ENCODE measurements around the gene ATP8A1.

Gene ATP8A1

GRCh38 chr4:42412251-42412650 is 244.7 kb downstream of the ATP8A1 start:
- Histone ChIP-seq H3K9ac (ENCODE audit: insufficient read length, low read depth) (no peak overlapping the region), H3K4me1 (ENCODE audit: insufficient read depth, insufficient read length) (no peaks in the 10 kb centered on the region), H3K27me3 (ENCODE audit: insufficient read depth, insufficient read length) (no peaks in the 10 kb centered on the region), H3K4me3 (ENCODE audit: insufficient read length, low read depth) (no peak overlapping the region), H3K36me3 (ENCODE audit: insufficient read depth, insufficient read length, low read length) (no peaks in the 10 kb centered on the region), H3K9me3 (ENCODE audit: insufficient read depth, low read length) (no peaks in the 10 kb centered on the region)
- no peak for DNase-seq (ENCODE audit: low read depth, low spot score)
- TF ChIP-seq ZNF274 (IDR thresholded peaks at IDR 0.05; ENCODE audit: low read depth, low read length) (no peak), SUZ12 (IDR thresholded peaks at IDR 0.05; ENCODE audit: extremely low read depth, insufficient read depth, insufficient read length) (no peak), YY1 (IDR thresholded peaks at IDR 0.05; ENCODE audit: insufficient read depth, insufficient read length) (no peak)

- Histone ChIP-seq H3K27me3 (ENCODE audit: insufficient read depth, insufficient read length) (no peaks in the 10 kb centered on the region), H3K4me3 (ENCODE audit: insufficient read length, low read depth) (no peak overlapping the region), H3K4me1 (ENCODE audit: insufficient read depth, insufficient read length) (no peaks in the 10 kb centered on the region), H3K9me3 (ENCODE audit: insufficient read depth, low read length) (no peaks in the 10 kb centered on the region), H3K9ac (ENCODE audit: insufficient read length, low read depth) (no peak overlapping the region), H3K36me3 (ENCODE audit: insufficient read depth, insufficient read length, low read length) (no peaks in the 10 kb centered on the region)
- DNase-seq (ENCODE audit: low read depth, low spot score) = no peak
- TF ChIP-seq ZNF274 (IDR thresholded peaks at IDR 0.05; ENCODE audit: low read depth, low read length) (no peak), YY1 (IDR thresholded peaks at IDR 0.05; ENCODE audit: insufficient read depth, insufficient read length) (no peak), SUZ12 (IDR thresholded peaks at IDR 0.05; ENCODE audit: extremely low read depth, insufficient read depth, insufficient read length) (no peak)
Measured at GRCh38 chr4:42411803-42412202, 245.1 kb downstream of the ATP8A1 start.

GRCh38 chr4:42410446-42410845 is 246.5 kb downstream of the ATP8A1 start:
- no peaks in the 10 kb centered on the region for H3K9me3 ChIP-seq (ENCODE audit: insufficient read depth, low read length)
- no peak overlapping the region for H3K4me3 ChIP-seq (ENCODE audit: insufficient read length, low read depth)
- no peaks in the 10 kb centered on the region for H3K36me3 ChIP-seq (ENCODE audit: insufficient read depth, insufficient read length, low read length)
- no peaks in the 10 kb centered on the region for H3K4me1 ChIP-seq (ENCODE audit: insufficient read depth, insufficient read length)
- DNase-seq (ENCODE audit: low read depth, low spot score) = no peak
- TF ChIP-seq YY1 (IDR thresholded peaks at IDR 0.05; ENCODE audit: insufficient read depth, insufficient read length) (no peak), ZNF274 (IDR thresholded peaks at IDR 0.05; ENCODE audit: low read depth, low read length) (no peak), SUZ12 (IDR thresholded peaks at IDR 0.05; ENCODE audit: extremely low read depth, insufficient read depth, insufficient read length) (no peak)
- H3K27me3 ChIP-seq (ENCODE audit: insufficient read depth, insufficient read length) = no peaks in the 10 kb centered on the region
- H3K9ac ChIP-seq (ENCODE audit: insufficient read length, low read depth) = no peak overlapping the region

GRCh38 chr4:42404001-42404400 is 252.9 kb downstream of the ATP8A1 start:
- no peak for DNase-seq (ENCODE audit: low read depth, low spot score)
- no peaks in the 10 kb centered on the region for H3K4me1 ChIP-seq (ENCODE audit: insufficient read depth, insufficient read length)
- no peaks in the 10 kb centered on the region for H3K9me3 ChIP-seq (ENCODE audit: insufficient read depth, low read length)
- no peak overlapping the region for H3K9ac ChIP-seq (ENCODE audit: insufficient read length, low read depth)
- no peak overlapping the region for H3K4me3 ChIP-seq (ENCODE audit: insufficient read length, low read depth)
- peaks cover 25% of the 10 kb centered on the region for H3K27me3 ChIP-seq (ENCODE audit: insufficient read depth, insufficient read length)
- TF ChIP-seq YY1 (IDR thresholded peaks at IDR 0.05; ENCODE audit: insufficient read depth, insufficient read length) (no peak), ZNF274 (IDR thresholded peaks at IDR 0.05; ENCODE audit: low read depth, low read length) (no peak), SUZ12 (IDR thresholded peaks at IDR 0.05; ENCODE audit: extremely low read depth, insufficient read depth, insufficient read length) (no peak)
- no peaks in the 10 kb centered on the region for H3K36me3 ChIP-seq (ENCODE audit: insufficient read depth, insufficient read length, low read length)

- no peak overlapping the region for H3K4me3 ChIP-seq (ENCODE audit: insufficient read length, low read depth)
- DNase-seq (ENCODE audit: low read depth, low spot score) = no peak
- H3K27me3 ChIP-seq (ENCODE audit: insufficient read depth, insufficient read length) = peaks cover 47% of the 10 kb centered on the region
- H3K4me1 ChIP-seq (ENCODE audit: insufficient read depth, insufficient read length) = no peaks in the 10 kb centered on the region
- H3K9me3 ChIP-seq (ENCODE audit: insufficient read depth, low read length) = no peaks in the 10 kb centered on the region
- no peak for TF ChIP-seq ZNF274 (IDR thresholded peaks at IDR 0.05; ENCODE audit: low read depth, low read length)
- TF ChIP-seq YY1 (IDR thresholded peaks at IDR 0.05; ENCODE audit: insufficient read depth, insufficient read length) = no peak
- TF ChIP-seq SUZ12 (IDR thresholded peaks at IDR 0.05; ENCODE audit: extremely low read depth, insufficient read depth, insufficient read length) = no peak
- no peak overlapping the region for H3K9ac ChIP-seq (ENCODE audit: insufficient read length, low read depth)
- no peaks in the 10 kb centered on the region for H3K36me3 ChIP-seq (ENCODE audit: insufficient read depth, insufficient read length, low read length)
Measured at GRCh38 chr4:42401171-42401570, 255.7 kb downstream of the ATP8A1 start.

- no peaks in the 10 kb centered on the region for H3K9me3 ChIP-seq (ENCODE audit: insufficient read depth, low read length)
- H3K9ac ChIP-seq (ENCODE audit: insufficient read length, low read depth) = peak overlapping the region; percentile 68
- no peak for TF ChIP-seq SUZ12 (IDR thresholded peaks at IDR 0.05; ENCODE audit: extremely low read depth, insufficient read depth, insufficient read length)
- no peak for TF ChIP-seq ZNF274 (IDR thresholded peaks at IDR 0.05; ENCODE audit: low read depth, low read length)
- no peak for TF ChIP-seq YY1 (IDR thresholded peaks at IDR 0.05; ENCODE audit: insufficient read depth, insufficient read length)
- no peaks in the 10 kb centered on the region for H3K4me1 ChIP-seq (ENCODE audit: insufficient read depth, insufficient read length)
- peaks cover 64% of the 10 kb centered on the region for H3K27me3 ChIP-seq (ENCODE audit: insufficient read depth, insufficient read length)
- peak overlapping the region; percentile 66 for H3K4me3 ChIP-seq (ENCODE audit: insufficient read length, low read depth)
- DNase-seq (ENCODE audit: low read depth, low spot score) = no peak
- no peaks in the 10 kb centered on the region for H3K36me3 ChIP-seq (ENCODE audit: insufficient read depth, insufficient read length, low read length)
Measured at GRCh38 chr4:42399393-42399792, 257.5 kb downstream of the ATP8A1 start.

- Histone ChIP-seq H3K4me1 (ENCODE audit: insufficient read depth, insufficient read length) (no peaks in the 10 kb centered on the region), H3K27me3 (ENCODE audit: insufficient read depth, insufficient read length) (peaks cover 64% of the 10 kb centered on the region), H3K4me3 (ENCODE audit: insufficient read length, low read depth) (peak overlapping the region; percentile 66), H3K36me3 (ENCODE audit: insufficient read depth, insufficient read length, low read length) (no peaks in the 10 kb centered on the region), H3K9ac (ENCODE audit: insufficient read length, low read depth) (peak overlapping the region; percentile 68), H3K9me3 (ENCODE audit: insufficient read depth, low read length) (no peaks in the 10 kb centered on the region)
- no peak for DNase-seq (ENCODE audit: low read depth, low spot score)
- TF ChIP-seq YY1 (IDR thresholded peaks at IDR 0.05; ENCODE audit: insufficient read depth, insufficient read length) (no peak), ZNF274 (IDR thresholded peaks at IDR 0.05; ENCODE audit: low read depth, low read length) (no peak), SUZ12 (IDR thresholded peaks at IDR 0.05; ENCODE audit: extremely low read depth, insufficient read depth, insufficient read length) (no peak)
Measured at GRCh38 chr4:42398871-42399331, 258.0 kb downstream of the ATP8A1 start.

Measured in NT2/D1 (cell line).